GM19043 (cell line): ENCODE results near the gene CLEC16A.

ENCODE experiments used
- ATAC-seq: cut with Tn5 transposase; IDR thresholded peaks from one replicate; pipeline ENCODE4 v1.9.1; 2021; ENCODE audit warnings: low read depth; ENCODE audit not compliant: unreplicated experiment

The CLEC16A gene

DNA sequence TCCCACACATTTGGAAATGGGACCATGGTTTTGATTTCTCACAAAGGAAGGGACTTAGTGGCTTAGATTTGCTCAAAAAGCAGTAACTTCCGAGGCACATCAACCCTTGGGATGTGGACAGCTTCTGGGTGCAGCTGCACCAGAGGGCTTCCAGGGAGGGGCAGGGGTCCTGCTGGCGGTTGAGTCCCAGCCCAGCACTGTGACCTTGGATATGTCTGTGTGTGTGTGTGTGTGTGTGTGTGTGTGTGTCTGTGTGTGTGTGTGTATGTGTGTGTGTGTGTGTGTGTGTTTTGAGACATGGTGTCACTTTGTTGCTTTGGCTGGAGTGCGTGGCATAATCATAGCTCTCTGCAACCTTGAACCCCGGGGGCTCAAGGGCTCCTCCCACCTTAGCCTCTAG is 130.8 kb downstream of the CLEC16A start:
- no peak for ATAC-seq

DNA sequence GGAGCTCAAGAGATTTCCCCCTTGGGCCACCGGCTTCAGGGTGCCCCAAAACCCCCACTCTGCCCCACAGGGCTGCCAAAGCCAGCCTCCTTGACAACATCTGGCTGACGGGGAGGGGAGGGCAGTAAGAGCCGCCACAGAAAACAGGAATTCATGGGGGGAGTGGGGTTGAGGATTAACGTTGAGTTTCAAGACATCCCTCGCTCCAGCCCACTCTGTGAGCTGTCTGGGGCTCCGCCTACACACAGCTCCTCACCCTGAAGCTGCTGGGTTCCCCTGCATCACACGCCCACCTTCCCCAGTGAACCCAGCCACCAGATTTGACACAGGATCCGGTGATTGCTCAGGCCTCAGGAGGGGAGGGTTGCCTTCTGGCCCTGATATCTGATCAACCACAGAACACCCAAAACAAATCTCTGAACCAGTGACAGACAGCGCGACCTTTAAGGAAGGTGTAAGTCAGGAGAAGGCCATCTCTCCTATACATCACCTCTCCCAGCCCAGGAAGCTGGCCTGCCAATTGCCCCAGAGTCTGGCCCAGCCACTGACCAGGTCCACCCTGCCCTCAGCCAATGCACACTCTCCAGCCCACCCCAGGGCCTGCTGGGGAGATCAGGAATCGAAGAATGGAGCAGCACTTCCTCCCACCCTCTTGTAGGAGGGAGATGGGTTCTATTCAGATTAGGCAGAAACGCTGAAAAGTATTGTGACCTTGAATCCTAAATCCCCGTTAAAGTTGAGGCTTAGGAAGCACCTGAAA is 132.1 kb downstream of the CLEC16A start:
- peak; percentile 55 for ATAC-seq

DNA sequence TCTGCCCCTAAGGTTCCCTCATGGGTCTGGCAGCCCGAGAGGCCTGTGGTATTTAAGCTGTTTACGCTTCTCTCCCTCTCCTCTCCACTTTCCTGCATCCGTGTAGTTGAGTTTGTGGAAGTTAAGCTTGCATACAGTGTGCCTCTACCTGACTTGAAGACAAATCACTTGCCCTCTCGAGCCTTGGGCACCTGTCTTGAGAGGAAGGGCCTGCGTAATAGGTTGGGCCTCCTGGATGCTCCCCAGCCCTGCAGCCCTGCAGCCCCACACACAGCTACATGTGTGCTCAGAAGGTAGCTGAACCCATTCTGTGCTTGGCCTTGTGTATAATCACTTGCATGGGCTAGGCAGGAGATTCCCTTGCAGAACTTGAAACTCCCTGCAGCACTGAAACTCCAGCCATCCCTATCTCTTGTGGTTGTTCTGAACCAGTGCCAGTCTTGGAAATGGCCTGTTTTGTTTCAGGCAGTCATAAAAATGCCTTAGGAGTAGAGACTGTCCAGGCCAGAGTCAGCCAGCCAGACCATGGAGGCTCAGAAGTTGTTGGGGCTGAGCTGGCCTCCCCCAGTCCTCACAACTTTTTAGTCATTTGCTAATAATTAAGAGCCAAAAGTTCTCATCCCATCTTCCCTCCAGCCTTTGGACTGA is 134.6 kb downstream of the CLEC16A start:
- no peak for ATAC-seq

DNA sequence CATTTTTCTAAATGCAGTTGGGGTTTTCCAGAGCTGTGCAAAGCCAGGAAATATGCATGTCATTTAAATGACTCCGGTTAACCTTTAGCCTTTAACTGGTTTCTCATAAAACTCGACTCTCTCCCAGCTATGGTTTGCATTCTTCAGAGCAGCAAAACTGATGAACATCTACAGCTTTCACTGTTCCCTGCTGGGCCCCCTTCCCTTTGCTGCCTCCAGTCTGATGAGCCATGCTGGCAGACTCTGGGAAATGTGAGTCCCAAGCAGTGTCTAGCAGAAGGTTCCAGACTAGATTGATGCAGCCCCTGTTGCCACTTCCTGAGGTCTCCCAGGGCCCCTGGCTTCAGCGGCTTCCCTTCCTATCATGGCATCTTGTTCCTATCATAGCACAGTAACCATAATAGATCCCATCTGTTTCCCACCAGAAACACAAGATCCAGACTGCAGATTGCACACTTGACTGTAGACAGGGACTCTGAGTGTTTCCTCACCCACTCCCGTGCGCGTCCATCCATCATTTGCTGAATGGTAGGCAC is 135.4 kb downstream of the CLEC16A start:
- no peak for ATAC-seq

DNA sequence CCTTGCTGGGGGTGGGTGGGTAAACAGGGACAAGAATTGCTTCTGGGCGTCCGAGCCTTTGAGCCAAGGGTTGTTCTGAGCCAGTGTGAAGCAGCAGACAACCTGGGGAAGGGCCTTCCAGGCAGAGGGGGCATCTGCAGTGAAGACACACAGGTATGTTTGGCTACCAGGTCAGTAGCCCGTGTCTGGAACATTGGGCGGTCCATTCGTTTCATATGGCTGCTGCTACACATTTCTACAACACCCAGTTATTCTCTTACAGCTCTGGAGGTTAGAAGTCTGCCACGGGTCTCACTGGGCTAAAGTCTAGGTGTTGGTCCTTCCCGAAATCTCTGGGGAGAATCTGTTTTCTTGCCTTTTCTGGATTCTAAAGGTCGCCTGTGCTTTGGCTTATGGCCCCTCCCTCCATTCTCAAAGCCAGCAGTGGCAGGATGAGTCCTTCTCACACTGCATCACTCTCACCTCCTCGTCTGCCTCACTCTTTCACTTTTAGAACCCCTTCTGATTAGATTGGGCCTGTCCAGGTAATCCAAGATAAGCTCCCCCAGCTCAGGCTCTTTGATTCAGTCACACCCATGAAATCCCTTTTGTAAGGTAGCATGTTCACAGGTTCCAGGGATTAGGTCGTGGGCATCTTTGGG is 136.1 kb downstream of the CLEC16A start:
- no peak for ATAC-seq

DNA sequence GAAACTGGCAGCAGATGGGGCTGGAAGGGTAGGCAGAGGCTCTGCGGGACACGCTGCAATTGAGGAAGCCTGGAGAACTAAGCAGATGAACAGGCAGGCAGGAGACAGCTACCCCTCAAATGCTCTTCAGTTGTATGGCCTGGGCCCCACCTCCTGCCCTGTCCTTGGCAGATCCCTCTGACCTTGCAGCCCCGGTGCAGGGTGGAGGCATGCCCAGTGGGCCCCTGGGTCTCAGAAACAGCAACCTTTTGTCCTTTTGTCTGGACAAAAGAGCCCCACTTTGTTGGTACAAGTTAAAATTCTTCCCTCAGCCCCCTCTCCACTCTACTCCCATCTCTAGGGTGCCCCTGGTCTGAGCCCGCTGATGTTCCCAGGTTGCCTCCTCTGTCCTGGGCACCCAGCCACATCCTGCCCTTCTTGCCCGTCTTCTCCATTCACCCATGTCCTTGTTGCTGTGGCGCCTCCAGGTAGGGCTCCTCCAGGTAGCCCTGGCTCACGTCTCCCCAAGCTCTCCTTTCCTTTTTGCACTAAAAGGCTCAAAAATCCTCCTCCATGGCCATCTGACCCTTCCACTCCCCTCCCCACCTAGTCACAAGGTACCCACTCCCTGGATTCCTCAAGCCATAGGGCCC is 136.8 kb downstream of the CLEC16A start:
- no peak for ATAC-seq

DNA sequence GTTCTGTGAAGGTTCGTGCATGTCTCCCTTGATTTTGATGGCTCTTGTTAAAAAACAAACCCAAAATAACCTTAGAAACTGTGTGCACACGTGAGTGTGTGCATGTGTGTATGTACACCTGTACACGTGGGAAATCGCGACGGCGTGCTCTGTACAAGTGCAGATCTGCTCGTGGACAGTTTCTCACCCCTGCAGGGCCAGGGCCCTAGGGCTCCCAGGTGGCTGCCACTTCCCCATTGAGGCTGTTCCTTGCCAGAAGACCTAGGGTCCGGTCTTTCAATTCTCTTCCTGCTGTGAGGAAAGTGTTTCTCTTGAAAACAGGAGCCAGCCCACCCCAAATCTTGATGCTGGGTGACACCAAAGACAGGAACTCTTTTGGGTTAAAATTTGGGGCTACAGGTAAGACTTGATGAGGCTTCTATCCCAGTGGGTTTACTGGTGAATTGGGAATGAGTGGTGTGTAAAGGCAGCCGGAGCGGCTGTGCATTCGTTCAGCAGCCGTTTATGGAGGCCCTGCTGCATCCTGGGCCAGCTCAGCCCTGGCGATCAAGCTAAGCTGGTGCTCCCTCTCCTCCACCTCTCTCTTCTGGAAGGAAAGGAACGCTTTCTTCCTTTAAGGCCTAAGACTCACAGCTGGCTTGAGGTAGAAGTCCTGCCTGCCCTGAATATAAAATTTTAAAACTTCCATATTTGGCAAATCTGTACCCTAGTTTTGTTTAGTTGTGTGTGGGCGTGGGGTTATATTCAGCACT is 137.9 kb downstream of the CLEC16A start:
- no peak for ATAC-seq

DNA sequence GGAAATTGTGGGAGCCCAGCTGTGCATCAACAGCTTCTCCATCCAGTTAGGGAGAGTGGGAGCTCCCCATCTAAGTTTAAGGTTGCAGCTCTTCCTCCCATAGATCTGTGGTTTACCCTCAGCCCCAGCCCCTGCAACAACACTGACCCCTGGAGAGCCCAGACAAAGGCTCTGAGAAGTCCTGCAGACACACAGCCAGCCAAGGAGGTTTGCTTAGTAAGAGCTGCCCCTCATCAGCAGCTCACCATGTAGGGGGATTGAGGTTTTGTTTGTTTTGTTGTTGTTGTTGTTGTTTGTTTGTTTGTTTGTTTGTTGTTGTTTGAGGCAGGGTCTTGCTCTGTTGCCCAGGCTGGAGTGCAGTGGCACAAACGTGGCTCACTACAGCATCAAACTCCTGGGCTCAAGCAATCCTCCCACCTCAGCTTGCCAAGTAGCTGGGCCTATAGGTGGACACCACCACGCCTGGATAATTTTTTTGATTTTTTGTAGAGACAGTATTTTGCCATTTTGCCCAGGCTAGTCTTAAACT is 138.6 kb downstream of the CLEC16A start:
- no peak for ATAC-seq

DNA sequence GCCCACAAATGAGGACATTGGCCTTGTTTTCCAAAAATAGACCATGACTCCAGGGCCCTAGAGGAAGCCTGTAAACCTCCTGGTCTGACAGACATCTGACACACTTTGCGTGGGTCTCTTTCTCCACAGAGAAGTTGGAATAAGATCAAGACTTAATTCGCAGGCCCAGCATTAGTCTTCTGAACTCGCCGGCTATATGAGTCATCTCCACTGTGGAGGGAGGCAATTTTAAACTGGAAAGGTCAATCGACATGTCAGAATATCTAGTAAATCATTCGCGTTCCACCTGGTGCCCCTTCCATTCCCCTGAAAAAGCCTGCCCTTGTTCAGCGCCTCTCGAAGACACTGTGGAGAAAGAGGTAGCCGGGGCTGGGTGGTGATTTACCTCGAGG is 140.1 kb downstream of the CLEC16A start:
- ATAC-seq: no peak

DNA sequence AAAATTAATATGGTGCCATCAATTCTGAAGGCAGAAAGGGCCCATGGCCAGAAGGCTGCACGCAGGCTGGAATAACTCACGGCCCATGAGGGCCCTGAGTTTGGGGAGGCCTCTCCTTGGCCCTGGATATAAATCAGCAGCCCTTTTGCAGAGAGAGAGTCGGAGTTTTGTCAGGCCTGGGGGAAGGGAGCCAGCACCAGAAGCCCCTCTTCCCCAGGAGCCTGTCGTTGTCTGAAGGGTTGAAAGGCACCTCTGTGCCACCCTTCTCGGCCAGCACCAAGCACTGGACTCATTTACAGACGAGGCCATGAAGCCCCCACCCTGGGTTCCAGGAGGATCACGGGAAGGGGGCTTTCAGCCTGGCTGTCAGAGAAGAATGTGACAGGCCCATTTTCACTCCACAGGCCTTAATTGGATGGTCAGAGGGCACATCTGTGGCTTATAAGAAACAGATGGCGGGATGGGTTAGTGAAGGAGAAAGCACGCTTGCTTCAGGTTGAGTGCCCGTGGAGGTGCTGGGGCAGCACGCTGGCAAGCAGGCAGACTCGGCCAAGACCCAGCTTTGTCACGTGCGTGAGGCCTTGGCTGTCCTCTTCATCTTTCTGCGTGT is 140.6 kb downstream of the CLEC16A start:
- ATAC-seq: no peak

DNA sequence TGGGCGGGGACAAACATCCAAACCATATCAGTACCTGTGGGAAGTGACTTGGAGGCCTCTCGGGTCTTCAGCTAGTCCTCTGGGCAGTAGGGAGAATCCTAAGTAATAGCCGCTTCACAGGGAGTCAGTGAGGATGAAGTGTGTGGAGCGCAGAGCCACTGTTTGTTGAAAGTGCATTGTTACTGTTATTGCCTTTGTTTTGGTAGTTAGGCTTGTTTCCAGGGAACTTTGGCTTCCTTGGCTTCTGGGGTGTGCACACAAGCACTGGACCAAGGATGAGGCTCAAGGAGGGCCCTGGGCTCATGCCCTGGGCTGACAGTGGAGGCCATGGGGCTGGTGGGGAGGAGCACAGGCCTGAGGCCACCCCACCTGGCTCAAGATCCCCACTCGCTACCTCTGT is 141.6 kb downstream of the CLEC16A start:
- no peak for ATAC-seq

DNA sequence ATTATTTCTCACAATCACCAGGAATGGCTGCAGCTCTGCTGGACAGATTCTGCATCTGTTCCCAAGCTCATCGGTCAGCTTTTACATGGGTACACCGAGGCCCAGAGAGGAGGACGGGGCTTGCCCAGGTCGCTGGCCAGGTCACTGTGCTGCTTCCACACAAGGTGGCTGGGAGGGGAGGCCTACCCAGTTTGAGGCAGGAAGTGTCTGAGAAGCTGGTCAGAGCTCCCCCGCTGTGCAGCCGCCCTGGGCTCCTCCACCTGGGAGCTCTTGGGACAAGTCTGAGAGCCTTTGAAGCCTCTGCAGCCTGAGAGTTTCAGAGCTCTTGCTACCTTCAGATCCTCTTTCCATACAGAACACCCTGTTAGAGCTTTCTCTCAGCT is 143.3 kb downstream of the CLEC16A start:
- no peak for ATAC-seq

DNA sequence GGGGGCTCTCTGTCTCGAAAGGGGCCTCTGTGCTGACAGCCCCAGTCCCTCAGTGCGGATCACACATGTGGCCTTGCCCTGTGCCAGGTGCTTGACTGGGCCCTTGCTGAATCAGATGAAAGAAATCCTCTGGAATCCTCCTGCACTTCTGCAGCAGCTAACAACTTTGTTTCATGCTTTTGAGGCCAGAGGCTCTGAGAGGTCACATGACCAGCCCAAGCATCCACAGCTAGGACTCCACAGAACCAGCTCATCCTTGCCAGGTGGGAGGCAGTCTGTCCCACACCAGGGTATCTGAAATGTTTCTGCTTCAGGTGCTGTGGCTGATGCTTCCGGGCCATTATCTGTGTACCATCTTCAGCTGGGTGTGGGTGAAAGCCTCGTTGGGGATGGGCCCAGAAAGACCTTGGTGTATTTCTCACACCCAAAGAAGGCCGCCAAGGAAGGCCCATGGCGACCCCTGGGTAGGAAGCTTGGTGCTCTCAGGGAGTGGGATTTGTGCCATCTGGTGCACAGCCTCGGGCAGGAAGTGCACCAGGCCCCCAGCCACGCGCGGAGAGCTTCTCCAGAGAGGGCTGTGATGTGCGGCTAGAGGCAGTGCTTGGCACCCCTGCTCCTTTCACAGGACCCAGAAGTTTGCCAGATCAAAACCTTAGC is 143.8 kb downstream of the CLEC16A start:
- ATAC-seq: no peak

DNA sequence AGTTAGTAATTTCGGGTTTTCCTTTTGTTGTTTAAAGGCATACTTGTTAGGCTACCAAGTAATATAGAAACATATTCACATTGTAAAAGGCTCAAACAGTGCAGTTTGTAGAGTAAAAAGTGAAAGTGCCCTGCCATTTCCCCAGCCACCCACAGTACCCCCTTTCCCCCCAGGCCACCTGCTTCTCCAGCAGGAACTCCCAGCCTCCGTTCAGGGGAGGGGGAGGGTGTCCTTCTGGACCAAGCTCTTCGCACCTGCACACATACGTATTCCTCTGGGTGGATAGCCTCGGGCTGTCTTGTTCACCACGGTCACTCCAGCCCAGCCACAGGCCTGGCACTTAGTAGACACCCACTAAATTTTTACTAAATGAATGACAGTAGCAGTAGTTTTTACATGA is 144.5 kb downstream of the CLEC16A start:
- ATAC-seq: no peak

DNA sequence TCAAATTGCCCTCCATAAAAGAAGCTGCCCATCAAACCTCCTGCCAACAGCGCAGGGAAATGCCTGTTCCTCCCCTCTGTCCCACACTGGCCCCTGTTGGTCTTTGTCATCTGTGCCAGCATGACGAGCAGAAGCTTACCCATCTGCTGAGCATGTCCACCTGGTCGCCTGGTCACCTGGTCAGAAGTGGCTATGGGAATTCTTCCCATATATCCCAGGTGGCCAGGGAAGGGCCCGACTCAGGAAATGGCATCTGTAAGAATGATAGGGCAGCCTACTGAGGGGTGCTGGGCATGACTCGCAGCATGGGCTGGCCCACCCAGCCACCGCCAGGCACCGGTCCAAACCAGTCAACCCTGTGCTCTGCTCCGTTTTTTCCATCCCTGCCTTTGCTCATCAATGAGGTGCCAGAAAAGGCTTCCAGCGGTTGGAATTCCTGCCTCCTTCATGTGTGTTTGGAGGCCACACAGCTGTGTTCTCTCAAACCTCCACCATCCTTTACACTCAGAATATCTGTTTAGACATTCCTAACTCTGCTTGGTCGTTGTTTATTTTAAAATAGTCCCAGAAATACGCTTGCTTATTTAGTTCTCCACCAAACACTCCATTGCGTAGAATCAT is 145.2 kb downstream of the CLEC16A start:
- no peak for ATAC-seq

DNA sequence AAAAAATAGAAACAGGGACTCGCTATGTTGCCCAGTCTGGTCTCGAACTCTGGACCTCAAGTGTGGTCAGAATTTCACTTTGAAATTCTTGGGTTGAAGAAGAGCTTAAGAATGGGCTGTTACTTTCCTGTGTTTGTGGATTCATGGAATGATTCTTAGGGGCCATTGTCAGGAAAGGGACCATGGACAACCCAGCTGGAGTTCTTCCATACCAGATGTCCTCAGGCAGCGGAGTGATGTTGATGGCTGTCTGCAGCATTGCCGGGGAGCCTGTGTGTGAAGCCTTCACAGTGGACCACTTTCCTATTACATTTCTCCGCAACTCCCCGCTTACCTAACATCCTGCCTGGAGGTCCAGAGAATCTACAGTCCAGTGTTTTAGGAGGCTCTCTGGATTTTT is 145.9 kb downstream of the CLEC16A start:
- no peak for ATAC-seq

DNA sequence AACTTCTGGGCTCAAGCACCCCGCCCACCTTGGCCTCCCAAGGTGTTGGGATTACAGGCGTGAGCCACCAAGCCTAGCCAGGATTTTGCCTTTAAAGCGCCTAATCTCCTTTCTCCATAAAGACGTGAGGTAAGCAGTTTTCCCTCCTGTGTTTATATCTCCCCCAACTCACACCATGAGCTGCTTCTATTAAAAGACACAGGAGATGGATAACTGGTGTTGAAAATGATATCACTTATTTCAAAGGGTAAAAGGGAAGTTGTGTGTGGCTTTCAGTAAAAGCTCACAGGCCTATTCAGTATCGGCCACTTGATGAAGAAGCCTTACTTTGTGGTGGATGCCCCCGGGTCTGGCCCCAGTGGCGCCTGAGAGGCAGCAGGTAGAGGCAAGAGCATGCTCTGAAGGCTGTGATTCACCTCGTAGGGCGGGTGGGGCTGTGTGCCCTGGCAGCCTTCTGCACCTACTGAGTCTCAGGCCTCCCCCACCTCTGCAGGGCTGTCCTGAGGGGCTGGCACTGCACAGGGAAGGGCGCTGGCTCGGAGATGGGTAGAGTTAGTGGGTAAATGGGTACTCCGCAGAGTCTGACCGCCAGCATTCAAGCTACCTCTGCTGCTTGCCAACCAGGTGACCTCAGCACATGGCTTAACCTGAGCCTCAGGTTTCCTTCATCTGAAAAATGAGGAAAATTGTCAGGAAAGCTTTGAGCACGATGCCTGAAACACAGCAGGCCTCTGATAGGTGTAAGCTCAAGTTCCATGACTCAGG is 146.8 kb downstream of the CLEC16A start:
- ATAC-seq: no peak
